OCI-LY1 (cell line): ENCODE measurements around the gene SMIM14.

Experiments used
- H2AFZ ChIP-seq: fragments of 200-600 bp; sonication (generic), shearing (Covaris generic); 2 replicates; pipeline ENCODE4 v1.6.0; 2014; ENCODE audit warnings: antibody characterized with exemption, mild to moderate bottlenecking, low read length
- H3F3A ChIP-seq: fragments of 200-600 bp; sonication (generic), shearing (Covaris generic); 2 replicates; pipeline ENCODE4 v1.6.0; 2014; ENCODE audit warnings: mild to moderate bottlenecking, antibody characterized with exemption, low read length, moderate library complexity; ENCODE audit not compliant: insufficient read depth
- H3K27ac ChIP-seq: fragments of 200-600 bp; sonication (generic); 2 replicates; pipeline ENCODE4 v1.5.1; 2014; ENCODE audit warnings: low read length, mixed run types, mild to moderate bottlenecking, low read depth; ENCODE audit not compliant: poor library complexity, severe bottlenecking
- H3K27me3 ChIP-seq: fragments of 200-600 bp; sonication (generic); 2 replicates; pipeline ENCODE4 v1.6.0; 2014; ENCODE audit warnings: antibody characterized with exemption, mild to moderate bottlenecking, low read length, moderate library complexity; ENCODE audit not compliant: insufficient read depth
- H3K36me3 ChIP-seq: fragments of 200-600 bp; sonication (generic); 2 replicates; pipeline ENCODE4 v1.6.1; 2014; ENCODE audit warnings: mild to moderate bottlenecking, antibody characterized with exemption, low read length, moderate library complexity, mixed read lengths; ENCODE audit not compliant: insufficient read depth
- H3K4me1 ChIP-seq: fragments of 200-600 bp; sonication (generic); 2 replicates; pipeline ENCODE4 v1.5.1; 2014; ENCODE audit warnings: mild to moderate bottlenecking, low read length, moderate library complexity; ENCODE audit not compliant: insufficient read depth, severe bottlenecking
- H3K4me2 ChIP-seq: fragments of 200-600 bp; sonication (generic), shearing (Covaris generic); 2 replicates; pipeline ENCODE4 v1.6.1; 2014; ENCODE audit warnings: low read length
- H3K4me3 ChIP-seq: fragments of 200-600 bp; sonication (generic); 2 replicates; pipeline ENCODE4 v1.5.1; 2014; ENCODE audit warnings: low read length, low read depth, mild to moderate bottlenecking, mixed read lengths; ENCODE audit not compliant: poor library complexity, severe bottlenecking
- H3K79me2 ChIP-seq: fragments of 200-600 bp; shearing (Covaris generic); 2 replicates; pipeline ENCODE4 v1.6.1; 2016; ENCODE audit warnings: mixed run types, low read length, mixed read lengths; ENCODE audit not compliant: insufficient read depth
- H3K9ac ChIP-seq: fragments of 200-600 bp; sonication (generic), shearing (Covaris generic); 2 replicates; pipeline ENCODE4 v1.6.1; 2014; ENCODE audit warnings: mild to moderate bottlenecking, low read length, mixed read lengths
- H3K9me2 ChIP-seq: fragments of 200-600 bp; sonication (generic), shearing (Covaris generic); 2 replicates; pipeline ENCODE4 v1.6.1; 2014; ENCODE audit warnings: low read depth, mild to moderate bottlenecking, low read length, mixed read lengths
- H3K9me3 ChIP-seq: fragments of 200-600 bp; shearing (Covaris generic); 2 replicates; pipeline ENCODE4 v1.6.1; 2014; ENCODE audit warnings: low read length, mixed read lengths
- H4K20me1 ChIP-seq: fragments of 200-600 bp; sonication (generic), shearing (Covaris generic); 2 replicates; pipeline ENCODE4 v1.6.0; 2016; ENCODE audit warnings: mild to moderate bottlenecking, low read length; ENCODE audit not compliant: insufficient read depth
- EZH2 ChIP-seq: fragments of 200-600 bp; sonication (generic), shearing (Covaris generic); IDR thresholded peaks from 2 replicates; pipeline ENCODE4 v1.8.0; 2017; ENCODE audit warnings: borderline replicate concordance, mixed run types, mild to moderate bottlenecking, antibody characterized with exemption, low read length, moderate library complexity, mixed read lengths
- TF ChIP-seq, protein P1 (sequence below): fragments of 200-600 bp; sonication (generic), shearing (Covaris generic); IDR thresholded peaks from 2 replicates; pipeline ENCODE4 v1.5.1; 2017; ENCODE audit warnings: mild to moderate bottlenecking, antibody characterized with exemption, low read length, moderate library complexity, mixed read lengths

SMIM14 gene

DNA sequence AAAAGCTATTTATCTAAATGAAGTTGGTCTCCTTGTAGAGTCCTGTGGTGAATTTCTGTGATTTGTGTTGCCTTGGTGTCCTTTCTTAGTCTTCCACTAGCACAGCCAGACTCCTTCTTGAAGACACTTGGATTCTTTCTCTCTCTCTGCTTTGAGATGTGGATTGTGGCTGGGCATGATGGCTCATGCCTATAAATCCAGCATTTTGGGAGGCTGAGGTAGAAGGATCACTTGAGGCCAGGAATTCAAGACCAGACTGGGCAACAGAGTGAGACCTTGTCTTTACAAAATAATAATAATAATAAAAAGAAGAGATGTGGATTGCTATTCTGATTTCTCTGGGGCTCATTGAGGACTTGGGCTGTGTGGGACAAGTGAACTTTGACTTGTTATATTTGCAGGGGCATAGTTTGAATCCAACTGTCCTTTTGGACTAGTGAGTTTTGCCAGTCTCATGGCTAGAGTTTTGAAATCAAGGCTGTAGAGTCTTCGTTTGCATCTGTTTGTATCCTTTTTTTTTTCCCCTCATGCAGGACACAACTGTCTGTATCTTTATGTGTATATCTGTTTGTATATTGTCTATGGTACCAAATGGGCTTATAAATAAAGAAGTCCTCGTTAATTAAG is 11.1 kb upstream of the SMIM14 start:
- no peaks in the 10 kb centered on the region for H3K79me2 ChIP-seq
- H3F3A ChIP-seq, result no peaks in the 10 kb centered on the region
- no peaks in the 10 kb centered on the region for H4K20me1 ChIP-seq
- H2AFZ ChIP-seq, result no peak overlapping the region
- H3K9ac ChIP-seq, result no peak overlapping the region
- H3K4me2 ChIP-seq, result no peak overlapping the region
- TF ChIP-seq, protein P1, sequence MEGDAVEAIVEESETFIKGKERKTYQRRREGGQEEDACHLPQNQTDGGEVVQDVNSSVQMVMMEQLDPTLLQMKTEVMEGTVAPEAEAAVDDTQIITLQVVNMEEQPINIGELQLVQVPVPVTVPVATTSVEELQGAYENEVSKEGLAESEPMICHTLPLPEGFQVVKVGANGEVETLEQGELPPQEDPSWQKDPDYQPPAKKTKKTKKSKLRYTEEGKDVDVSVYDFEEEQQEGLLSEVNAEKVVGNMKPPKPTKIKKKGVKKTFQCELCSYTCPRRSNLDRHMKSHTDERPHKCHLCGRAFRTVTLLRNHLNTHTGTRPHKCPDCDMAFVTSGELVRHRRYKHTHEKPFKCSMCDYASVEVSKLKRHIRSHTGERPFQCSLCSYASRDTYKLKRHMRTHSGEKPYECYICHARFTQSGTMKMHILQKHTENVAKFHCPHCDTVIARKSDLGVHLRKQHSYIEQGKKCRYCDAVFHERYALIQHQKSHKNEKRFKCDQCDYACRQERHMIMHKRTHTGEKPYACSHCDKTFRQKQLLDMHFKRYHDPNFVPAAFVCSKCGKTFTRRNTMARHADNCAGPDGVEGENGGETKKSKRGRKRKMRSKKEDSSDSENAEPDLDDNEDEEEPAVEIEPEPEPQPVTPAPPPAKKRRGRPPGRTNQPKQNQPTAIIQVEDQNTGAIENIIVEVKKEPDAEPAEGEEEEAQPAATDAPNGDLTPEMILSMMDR, result no peak
- TF ChIP-seq EZH2, result no peak
- H3K27me3 ChIP-seq, result no peaks in the 10 kb centered on the region
- H3K4me3 ChIP-seq, result no peak overlapping the region
- no peaks in the 10 kb centered on the region for H3K36me3 ChIP-seq
- H3K4me1 ChIP-seq, result no peaks in the 10 kb centered on the region
- H3K9me3 ChIP-seq, result no peaks in the 10 kb centered on the region
- no peak overlapping the region for H3K27ac ChIP-seq
- H3K9me2 ChIP-seq, result no peaks in the 10 kb centered on the region

DNA sequence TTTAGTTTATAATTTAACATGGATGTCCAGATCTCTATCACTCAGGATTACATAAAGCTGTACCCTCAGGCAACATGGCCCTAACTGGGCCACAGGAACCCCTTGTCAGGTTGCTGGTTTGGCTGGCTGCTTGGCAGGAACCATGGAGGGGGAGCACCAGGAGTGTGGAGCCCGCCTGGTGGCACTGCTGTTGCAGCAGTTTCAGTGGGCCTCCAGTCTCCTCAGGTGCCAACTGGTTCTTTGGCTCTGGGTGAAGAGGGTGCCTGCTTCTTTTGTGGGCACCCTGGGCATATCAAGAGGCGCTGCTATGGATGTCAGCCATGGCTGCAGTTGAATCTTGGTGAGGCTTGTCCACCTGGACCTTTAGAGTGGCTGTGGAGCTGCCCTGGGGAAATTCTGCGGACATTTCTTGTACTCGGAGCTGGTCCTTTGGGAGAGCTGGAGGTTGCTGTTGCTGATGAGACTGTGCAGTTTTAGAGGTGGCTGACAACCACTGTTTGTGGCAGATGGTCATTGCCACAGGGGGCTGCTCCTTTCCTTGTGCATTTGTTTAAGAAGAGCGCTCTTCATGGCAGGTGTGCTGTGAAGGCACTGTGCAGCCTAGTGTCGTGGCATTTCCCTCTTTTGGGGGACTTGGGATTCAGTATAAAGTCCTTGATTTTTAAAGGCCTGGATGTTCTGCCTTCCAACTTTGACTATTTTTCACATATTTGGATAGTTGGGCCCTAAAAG is 10.3 kb upstream of the SMIM14 start:
- H3K79me2 ChIP-seq, result no peaks in the 10 kb centered on the region
- no peaks in the 10 kb centered on the region for H3K9me3 ChIP-seq
- no peak overlapping the region for H2AFZ ChIP-seq

DNA sequence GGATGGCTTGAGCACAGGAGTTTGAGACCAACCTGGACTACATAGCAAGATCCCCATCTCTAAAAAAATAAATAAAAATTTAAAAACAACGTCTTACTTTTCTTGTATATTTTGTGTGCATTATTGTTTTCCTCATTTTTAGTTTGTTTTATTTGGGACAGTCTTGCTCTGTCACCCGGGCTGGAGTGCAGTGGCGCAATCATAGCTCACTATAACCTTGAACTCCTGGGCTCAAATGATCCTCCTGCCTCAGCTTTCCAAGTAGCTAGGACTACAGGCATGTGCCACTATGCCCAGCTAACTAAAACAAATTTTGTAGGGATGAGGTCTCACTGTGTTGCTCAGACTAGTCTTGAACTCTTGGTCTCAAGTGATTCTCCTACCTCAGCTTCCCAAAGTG is 9.5 kb upstream of the SMIM14 start:
- Histone ChIP-seq H3K79me2 (no peaks in the 10 kb centered on the region), H3K27ac (no peak overlapping the region), H3K4me3 (no peak overlapping the region), H4K20me1 (no peaks in the 10 kb centered on the region), H3K27me3 (no peaks in the 10 kb centered on the region), H3K9me3 (no peaks in the 10 kb centered on the region), H3K4me1 (no peaks in the 10 kb centered on the region), H3K4me2 (no peak overlapping the region), H3K36me3 (no peaks in the 10 kb centered on the region), H3K9me2 (no peaks in the 10 kb centered on the region), H2AFZ (no peak overlapping the region), H3F3A (no peaks in the 10 kb centered on the region), H3K9ac (no peak overlapping the region)
- TF ChIP-seq EZH2, result no peak
- TF ChIP-seq, protein P1, result no peak

More for the DNA sequence above, 10.3 kb upstream of the SMIM14 start:
- no peaks in the 10 kb centered on the region for H4K20me1 ChIP-seq
- H3K9me2 ChIP-seq, result no peaks in the 10 kb centered on the region
- no peaks in the 10 kb centered on the region for H3F3A ChIP-seq
- no peak overlapping the region for H3K4me2 ChIP-seq
- H3K4me1 ChIP-seq, result no peaks in the 10 kb centered on the region
- H3K36me3 ChIP-seq, result no peaks in the 10 kb centered on the region
- H3K9ac ChIP-seq, result no peak overlapping the region
- no peaks in the 10 kb centered on the region for H3K27me3 ChIP-seq
- TF ChIP-seq, protein P1, result no peak
- no peak for TF ChIP-seq EZH2
- H3K27ac ChIP-seq, result no peak overlapping the region
- no peak overlapping the region for H3K4me3 ChIP-seq
